HG03108 (cell line): Measurements from ENCODE around the gene ESRRG.
"Not testable (repeated sequence)": the region's sequence is repeated elsewhere in the genome, so short reads cannot be mapped to it uniquely, and the experiment has no call there.

Experiments
- ATAC-seq: cut with Tn5 transposase; IDR thresholded peaks from one replicate; pipeline ENCODE4 v1.9.1; 2021; ENCODE audit warnings: moderate library complexity; ENCODE audit not compliant: unreplicated experiment

Gene ESRRG

GRCh38 chr1:216576234-216576937 lies 146.8 kb downstream of the ESRRG start:
- ATAC-seq: no peak

GRCh38 chr1:216566641-216567205 lies 156.5 kb downstream of the ESRRG start:
- no peak for ATAC-seq

- ATAC-seq: no peak
These were observed 160.1 kb downstream of the ESRRG start for GRCh38 chr1:216563087-216563486.

- no peak for ATAC-seq
These were observed 160.8 kb downstream of the ESRRG start for GRCh38 chr1:216562383-216562782.

- no peak for ATAC-seq
These were observed 162.7 kb downstream of the ESRRG start for GRCh38 chr1:216560527-216560926.

GRCh38 chr1:216559359-216559758 lies 163.9 kb downstream of the ESRRG start:
- no peak for ATAC-seq

GRCh38 chr1:216555653-216556052 lies 167.6 kb downstream of the ESRRG start:
- ATAC-seq: no peak

GRCh38 chr1:216554934-216555333 lies 168.3 kb downstream of the ESRRG start:
- no peak for ATAC-seq

GRCh38 chr1:216553766-216554165 lies 169.5 kb downstream of the ESRRG start:
- no peak for ATAC-seq

- no peak for ATAC-seq
These were observed 170.2 kb downstream of the ESRRG start for GRCh38 chr1:216553040-216553439.

- ATAC-seq: no peak
These were observed 173.4 kb downstream of the ESRRG start for GRCh38 chr1:216549796-216550195.

- no peak for ATAC-seq
These were observed 180.5 kb downstream of the ESRRG start for GRCh38 chr1:216542741-216543140.

GRCh38 chr1:216542263-216542662 lies 181.0 kb downstream of the ESRRG start:
- no peak for ATAC-seq

GRCh38 chr1:216535751-216536150 lies 187.5 kb downstream of the ESRRG start:
- ATAC-seq: no peak

GRCh38 chr1:216535059-216535458 lies 188.2 kb downstream of the ESRRG start:
- no peak for ATAC-seq

- ATAC-seq: no peak
These were observed 189.5 kb downstream of the ESRRG start for GRCh38 chr1:216533776-216534175.

- no peak for ATAC-seq
These were observed 190.9 kb downstream of the ESRRG start for GRCh38 chr1:216532251-216532798.

GRCh38 chr1:216531263-216532239 lies 191.7 kb downstream of the ESRRG start:
- peak; percentile 48 for ATAC-seq

GRCh38 chr1:216529851-216530250 lies 193.4 kb downstream of the ESRRG start:
- not testable (repeated sequence) for ATAC-seq

- ATAC-seq: peak; percentile 88
These were observed 194.4 kb downstream of the ESRRG start for GRCh38 chr1:216528816-216529215.

- ATAC-seq: no peak
These were observed 199.6 kb downstream of the ESRRG start for GRCh38 chr1:216523449-216524190.
